Peyer's patch (tissue), 4 donors: ENCODE data around the gene TNNT2. TPM values are rescaled to one million over a fixed set of nuclear protein-coding genes. Genes with fewer than 3 reads are reported as not detected.
A peak's percentile ranks its signal among the peaks of the same experiment; 100 is the strongest.

Experiments used
- DNase-seq, 3 donors: peaks; one replicate each; pipeline ENCODE4 v3.0.0-alpha.2; 2017 to 2019
- H3K27ac ChIP-seq, 4 donors: fragments of 200-600 bp; sonication (generic); one replicate each; pipeline ENCODE4 v1.5.1; 2016 to 2019
- H3K27me3 ChIP-seq, 2 donors: fragments of 200-600 bp; sonication (generic); one replicate each; pipeline ENCODE4 v1.5.1; 2019
- H3K36me3 ChIP-seq, 3 donors: fragments of 200-600 bp; sonication (generic); one replicate each; pipeline ENCODE4 v1.5.1; 2016 to 2019
- H3K4me1 ChIP-seq, 4 donors: fragments of 200-600 bp; sonication (generic); one replicate each; pipeline ENCODE4 v1.5.1; 2016 to 2019
- H3K4me3 ChIP-seq, 4 donors: fragments of 200-600 bp; sonication (generic); 1 replicate in 3 of 4; 2 replicates in 1 of 4; pipeline ENCODE4 v1.5.1; 2016 to 2019; ENCODE audit warnings: mild to moderate bottlenecking in 1 of 4
- H3K9me3 ChIP-seq, 4 donors: fragments of 200-600 bp; sonication (generic); one replicate each; pipeline ENCODE4 v1.5.1; 2016 to 2019; ENCODE audit warnings: mild to moderate bottlenecking in 1 of 4
- CTCF ChIP-seq, 6 experiments: fragments of 450-650 bp in 4 of 6; fragments of 200-600 bp in 2 of 6; sonication (generic) in 1 of 6; IDR thresholded peaks; one replicate each; pipeline ENCODE4 v1.5.1; 2017 to 2019; ENCODE audit warnings: antibody characterized with exemption in 6 of 6, mild to moderate bottlenecking in 3 of 6, moderate library complexity in 1 of 6
- POLR2A ChIP-seq, 2 donors: fragments of 450-650 bp; IDR thresholded peaks; one replicate each; pipeline ENCODE4 v1.5.1; 2017; ENCODE audit warnings: antibody characterized with exemption in 2 of 2, mild to moderate bottlenecking in 2 of 2, moderate library complexity in 2 of 2
- total RNA-seq, 4 donors: library from RNA; depleted of rRNA; stranded (reverse); fragments of >200 nt; gene quantifications; one replicate each; pipeline ENCODE4 v1.1.0, GENCODE V29; 2016

Gene TNNT2
- total RNA-seq, 4 donors from 2014 or later: 0.40 to 3.7 TPM; not detected in 2

GRCh38 chr1:201360486-201360885 is 17.0 kb downstream of the TNNT2 start:
- Histone ChIP-seq H3K4me1 (no peaks in the 10 kb centered on the region), H3K27ac (no peak overlapping the region), H3K4me3 (no peak overlapping the region), H3K27me3 (no peaks in the 10 kb centered on the region), H3K36me3 (no peaks in the 10 kb centered on the region), H3K9me3 (no peaks in the 10 kb centered on the region)
- TF ChIP-seq POLR2A (IDR thresholded peaks at IDR 0.05): no peak
- TF ChIP-seq CTCF (IDR thresholded peaks at IDR 0.05): no peak
- peak in 1 of 3 donors; percentile 34 for DNase-seq

- TF ChIP-seq POLR2A (IDR thresholded peaks at IDR 0.05): no peak
- no peak for TF ChIP-seq CTCF (IDR thresholded peaks at IDR 0.05)
- Histone ChIP-seq H3K4me3 (no peak overlapping the region), H3K4me1 (no peaks in the 10 kb centered on the region), H3K36me3 (no peaks in the 10 kb centered on the region), H3K27me3 (no peaks in the 10 kb centered on the region), H3K9me3 (no peaks in the 10 kb centered on the region), H3K27ac (no peak overlapping the region)
- peak in 1 of 3 donors; percentile 34 for DNase-seq
These were observed 17.6 kb downstream of the TNNT2 start for GRCh38 chr1:201359873-201360210.

- H3K27me3 ChIP-seq: no peaks in the 10 kb centered on the region
- peak in 1 of 3 donors; percentile 31 for DNase-seq
- H3K4me1 ChIP-seq: no peaks in the 10 kb centered on the region
- TF ChIP-seq POLR2A (IDR thresholded peaks at IDR 0.05) (no peak), CTCF (IDR thresholded peaks at IDR 0.05) (no peak)
- H3K9me3 ChIP-seq: no peaks in the 10 kb centered on the region
- no peaks in the 10 kb centered on the region for H3K36me3 ChIP-seq
- H3K4me3 ChIP-seq: no peak overlapping the region
- no peak overlapping the region for H3K27ac ChIP-seq
These were observed 18.2 kb downstream of the TNNT2 start for GRCh38 chr1:201359031-201359872.

GRCh38 chr1:201358596-201358995 is 18.9 kb downstream of the TNNT2 start:
- DNase-seq: peak in 1 of 3 donors; percentile 33
- no peak overlapping the region for H3K4me3 ChIP-seq
- H3K27ac ChIP-seq: no peak overlapping the region
- H3K36me3 ChIP-seq: no peaks in the 10 kb centered on the region
- no peaks in the 10 kb centered on the region for H3K27me3 ChIP-seq
- H3K4me1 ChIP-seq: no peaks in the 10 kb centered on the region
- TF ChIP-seq POLR2A (IDR thresholded peaks at IDR 0.05): no peak
- no peak for TF ChIP-seq CTCF (IDR thresholded peaks at IDR 0.05)
- no peaks in the 10 kb centered on the region for H3K9me3 ChIP-seq

GRCh38 chr1:201357636-201358348 is 19.7 kb downstream of the TNNT2 start:
- no peak overlapping the region for H3K27ac ChIP-seq
- peak in 1 of 3 donors; percentile 16 for DNase-seq
- H3K4me1 ChIP-seq: no peaks in the 10 kb centered on the region
- no peak overlapping the region for H3K4me3 ChIP-seq
- no peaks in the 10 kb centered on the region for H3K9me3 ChIP-seq
- no peaks in the 10 kb centered on the region for H3K27me3 ChIP-seq
- TF ChIP-seq CTCF (IDR thresholded peaks at IDR 0.05) (no peak), POLR2A (IDR thresholded peaks at IDR 0.05) (no peak)
- H3K36me3 ChIP-seq: no peaks in the 10 kb centered on the region
